GM23338 (cell line): ENCODE data around the gene COQ8B. TPM values are rescaled to one million over a fixed set of nuclear protein-coding genes. Genes with fewer than 3 reads are reported as not detected.

ENCODE experiments used
- CREB1 ChIP-seq: fragments of 250-450 bp; sonication (Bioruptor Pico); IDR thresholded peaks from 2 replicates; pipeline ENCODE4 v1.5.0; 2020; ENCODE audit warnings: low read depth, mild to moderate bottlenecking, moderate library complexity
- CTCF ChIP-seq, 2 experiments: fragments of 200-600 bp in 1 of 2; sonication (generic) in 1 of 2; conservative IDR thresholded peaks; 2 replicates each; pipeline versions ENCODE4 v1.5.1 to v1.6.1; 2016 to 2017; ENCODE audit warnings: antibody characterized with exemption in 2 of 2, low read depth in 2 of 2, mild to moderate bottlenecking in 2 of 2, moderate library complexity in 1 of 2
- JUNB ChIP-seq: IDR thresholded peaks from one replicate; pipeline ENCODE4 v1.6.1; 2016; ENCODE audit warnings: antibody characterized with exemption; ENCODE audit not compliant: unreplicated experiment
- NANOG ChIP-seq: IDR thresholded peaks from 2 replicates; pipeline ENCODE4 v1.6.1; 2016; ENCODE audit warnings: antibody characterized with exemption, borderline replicate concordance
- REST ChIP-seq: IDR thresholded peaks from one replicate; pipeline ENCODE4 v1.6.1; 2018; ENCODE audit warnings: antibody characterized with exemption; ENCODE audit not compliant: unreplicated experiment
- STAT1 ChIP-seq: IDR thresholded peaks from one replicate; pipeline ENCODE4 v1.6.1; 2016; ENCODE audit warnings: antibody characterized with exemption; ENCODE audit not compliant: unreplicated experiment
- ZNF331 ChIP-seq: fragments of 250-450 bp; sonication (Bioruptor Pico); IDR thresholded peaks from 2 replicates; pipeline ENCODE4 v1.5.0; 2020; ENCODE audit warnings: low read depth, mild to moderate bottlenecking, moderate library complexity
- ZNF462 ChIP-seq: fragments of 250-450 bp; sonication (Bioruptor Pico); IDR thresholded peaks from 2 replicates; pipeline ENCODE4 v1.5.0; 2020; ENCODE audit warnings: mild to moderate bottlenecking, moderate library complexity
- polyA plus RNA-seq: library from polyadenylated mRNA; unstranded; fragments of >200 nt; fragmentation: Nextera tagmentation; extraction: Ambion mirVana; gene quantifications from 2 replicates; pipeline ENCODE4 v1.2.1, GENCODE V29; 2016
- total RNA-seq: library from RNA; depleted of rRNA; stranded (reverse); fragments of >200 nt; shearing (Covaris generic); gene quantifications from 2 replicates; pipeline ENCODE4 v1.2.3, GENCODE V29; 2014

Gene COQ8B
- total and polyA plus RNA-seq, 2 experiments from 2014 or later = 13.9 to 59.6 TPM

- TF ChIP-seq ZNF462 (no peak), REST (no peak), CREB1 (CRISPR knock-in tag) (no peak), ZNF331 (CRISPR knock-in tag) (no peak), JUNB (no peak), CTCF (conservative IDR thresholded peaks at IDR 0.05; ENCODE audit: low read depth in 2 of 2) (no peak), NANOG (no peak), STAT1 (no peak)
These were observed 46.8 kb upstream of the COQ8B start (continued) for GRCh38 chr19:40763526-40763925.
